Astrocyte (in vitro differentiated cells and primary cell): ENCODE results near the gene ELK1.

Experiments used
- CTCF ChIP-seq: IDR thresholded peaks from 2 replicates; pipeline ENCODE4 v1.5.1; 2011; ENCODE audit warnings: low read depth, mild to moderate bottlenecking, inconsistent platforms, low read length, moderate library complexity; ENCODE audit not compliant: insufficient read depth
- EZH2 ChIP-seq: IDR thresholded peaks from 2 replicates; pipeline ENCODE4 v1.6.1; 2012; ENCODE audit warnings: mild to moderate bottlenecking, low read length, inconsistent platforms; ENCODE audit not compliant: insufficient read depth

DNA sequence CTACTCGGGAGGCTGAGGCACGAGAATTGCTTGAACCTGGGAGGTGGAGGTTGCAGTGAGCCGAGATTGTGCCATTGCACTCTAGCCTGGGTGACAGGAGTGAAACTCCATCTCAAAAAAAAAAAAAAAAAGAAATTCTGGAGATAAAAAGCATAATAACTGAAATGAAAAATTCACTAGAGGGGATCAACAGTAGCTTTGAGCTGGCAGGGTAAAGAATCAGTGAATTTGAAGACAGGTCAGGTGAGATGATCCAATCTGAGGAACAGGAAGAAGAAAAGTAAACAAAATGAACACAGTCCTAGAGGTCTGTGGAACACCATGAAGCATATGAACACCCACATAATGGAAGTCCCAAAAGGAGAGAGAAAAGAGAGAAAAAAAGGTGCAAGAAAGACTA lies 53.1 kb downstream of the ELK1 start:
- no peak for TF ChIP-seq CTCF
- no peak for TF ChIP-seq EZH2
